K562 (cell line): ENCODE results near the gene EP300. TPM values are rescaled to one million over a fixed set of nuclear protein-coding genes. Genes with fewer than 3 reads are reported as not detected.

Source experiments
- ADNP ChIP-seq: fragments of 200-800 bp; sonication (Bioruptor generic); IDR thresholded peaks from 2 replicates; pipeline ENCODE4 v1.6.1; 2016; ENCODE audit warnings: missing genetic modification characterization, missing compliant biosample characterization
- EGR1 ChIP-seq: fragments of 450-650 bp; conservative IDR thresholded peaks from 2 replicates; pipeline ENCODE4 v1.6.1; 2017; ENCODE audit warnings: mild to moderate bottlenecking
- FOXK2 ChIP-seq, 2 experiments: fragments of 450-650 bp; IDR thresholded peaks in 1 of 2; conservative IDR thresholded peaks in 1 of 2; 2 replicates each; pipeline ENCODE4 v1.6.1; 2016; ENCODE audit warnings: low read depth in 2 of 2, mild to moderate bottlenecking in 1 of 2
- GATAD2B ChIP-seq: fragments of 450-650 bp; IDR thresholded peaks from 2 replicates; pipeline ENCODE4 v1.6.1; 2017; ENCODE audit warnings: mild to moderate bottlenecking, borderline replicate concordance
- GMEB1 ChIP-seq: fragments of 250-450 bp; sonication (Bioruptor Pico); IDR thresholded peaks from 2 replicates; pipeline ENCODE4 v1.4.0; 2020; ENCODE audit warnings: mild to moderate bottlenecking
- GTF2B ChIP-seq: IDR thresholded peaks from 2 replicates; pipeline ENCODE4 v1.6.1; 2011; ENCODE audit not compliant: insufficient read length; ENCODE audit errors: extremely low read depth
- HOXB6 ChIP-seq: fragments of 250-450 bp; sonication (Bioruptor Pico); IDR thresholded peaks from 2 replicates; pipeline ENCODE4 v1.5.1; 2022; ENCODE audit warnings: mild to moderate bottlenecking, borderline replicate concordance
- ID3 ChIP-seq, 2 experiments: fragments of 250-450 bp in 1 of 2; fragments of 450-650 bp in 1 of 2; sonication (Bioruptor Pico) in 1 of 2; IDR thresholded peaks; 2 replicates each; pipeline versions ENCODE4 v1.6.1 to v1.8.0; 2016 to 2021; ENCODE audit warnings: mild to moderate bottlenecking in 2 of 2, moderate library complexity in 2 of 2, missing compliant biosample characterization in 1 of 2, missing genetic modification characterization in 1 of 2
- MEF2A ChIP-seq: IDR thresholded peaks from 2 replicates; pipeline ENCODE4 v1.6.1; 2011; ENCODE audit warnings: low read depth, mild to moderate bottlenecking, low read length, moderate library complexity; ENCODE audit not compliant: control insufficient read depth
- MEF2D ChIP-seq: conservative IDR thresholded peaks from 2 replicates; pipeline ENCODE4 v1.6.1; 2016; ENCODE audit warnings: low read depth, missing genetic modification characterization, missing compliant biosample characterization
- PKNOX1 ChIP-seq: fragments of 450-650 bp; IDR thresholded peaks from 2 replicates; pipeline ENCODE4 v1.6.1; 2016
- POLR2G ChIP-seq: fragments of 200-400 bp; formaldehyde crosslinking; IDR thresholded peaks from 2 replicates; pipeline ENCODE4 v1.6.1; 2017; ENCODE audit warnings: low read depth, mild to moderate bottlenecking, antibody characterized with exemption, low read length, moderate library complexity
- RAD51 ChIP-seq: fragments of 450-650 bp; IDR thresholded peaks from 2 replicates; pipeline ENCODE4 v1.7.1; 2016; ENCODE audit warnings: low read depth, mild to moderate bottlenecking, borderline replicate concordance
- SETDB1 ChIP-seq: IDR thresholded peaks from one replicate; pipeline ENCODE4 v1.6.1; 2012; ENCODE audit warnings: low read length, control low read depth, inconsistent platforms
- SPI1 ChIP-seq: IDR thresholded peaks from 2 replicates; pipeline ENCODE4 v1.6.1; 2011; ENCODE audit warnings: low read depth, low read length, control low read depth, borderline replicate concordance
- TSC22D4 ChIP-seq: fragments of 450-650 bp; IDR thresholded peaks from 2 replicates; pipeline ENCODE4 v1.6.1; 2016; ENCODE audit warnings: missing genetic modification characterization, missing biosample characterization, control low read depth
- ZBTB49 ChIP-seq: sonication (generic); formaldehyde crosslinking; IDR thresholded peaks from 2 replicates; pipeline ENCODE4 v1.8.0; 2022; ENCODE audit warnings: missing genetic modification reagents, mild to moderate bottlenecking, borderline replicate concordance
- ZNF175 ChIP-seq: fragments of 200-800 bp; sonication (Bioruptor generic); IDR thresholded peaks from 2 replicates; pipeline ENCODE4 v1.6.1; 2016; ENCODE audit warnings: low read depth, mild to moderate bottlenecking, missing genetic modification characterization, missing compliant biosample characterization
- ZNF232 ChIP-seq: sonication (generic); formaldehyde crosslinking; IDR thresholded peaks from 2 replicates; pipeline ENCODE4 v1.8.0; 2022; ENCODE audit warnings: mild to moderate bottlenecking, missing genetic modification reagents
- ZNF253 ChIP-seq: fragments of 250-450 bp; sonication (Bioruptor Pico); conservative IDR thresholded peaks from 2 replicates; pipeline ENCODE4 v1.6.1; 2021; ENCODE audit warnings: mild to moderate bottlenecking
- ZNF311 ChIP-seq: fragments of 250-450 bp; sonication (Bioruptor Pico); IDR thresholded peaks from 2 replicates; pipeline ENCODE4 v1.4.0; 2020; ENCODE audit warnings: mild to moderate bottlenecking, moderate library complexity
- ZNF347 ChIP-seq: fragments of 450-650 bp; formaldehyde crosslinking; IDR thresholded peaks from 2 replicates; pipeline ENCODE4 v1.4.0; 2020; ENCODE audit warnings: low read depth, mild to moderate bottlenecking, moderate library complexity
- polyA plus RNA-seq, 8 experiments: library from polyadenylated mRNA; depleted of rRNA in 4 of 8; stranded (reverse) in 5 of 8; unstranded in 3 of 8; fragments of >200 nt; fragmentation: Nextera tagmentation in 2 of 8; fragmentation: Illumina TruSeq in 1 of 8; extraction: Ambion mirVana in 2 of 8; extraction: Trizol in 1 of 8; gene quantifications; 2 replicates each; pipeline versions ENCODE4 v1.2.1 to v1.2.3, GENCODE V29; 2011 to 2014; ENCODE audit warnings: inconsistent platforms in 1 of 8, missing spikeins in 1 of 8
- total RNA-seq, 7 experiments: library from RNA; depleted of rRNA in 6 of 7; stranded (reverse); fragments of >200 nt in 6 of 7; fragmentation: Illumina TruSeq in 2 of 7; extraction: Trizol in 2 of 7; gene quantifications; 2 replicates each; pipeline versions ENCODE4 v1.2.1 to v1.2.3, GENCODE V29; 2011 to 2021; ENCODE audit warnings: low replicate concordance in 1 of 7

The EP300 gene
- total and polyA plus RNA-seq, 9 of the 15 experiments (the other 6 are each of a cell fraction or from before 2014, with no cell fraction given) = 2.2 to 28.6 (median 10.9) TPM

GRCh38 chr22:41217553-41218157, 125.3 kb downstream of the EP300 start (continued):
- TF ChIP-seq GMEB1 (no peak), ZNF311 (no peak), POLR2G (no peak), ID3 (CRISPR knock-in tag; IDR thresholded peaks at IDR 0.05) (no peak), ID3 (tag; IDR thresholded peaks at IDR 0.05) (no peak), EGR1 (no peak), ZNF232 (CRISPR knock-in tag) (no peak), HOXB6 (CRISPR knock-in tag) (no peak), RAD51 (no peak), GATAD2B (no peak), GTF2B (no peak), FOXK2 (conservative IDR thresholded peaks at IDR 0.05 in 1 of 2, IDR thresholded peaks at IDR 0.05 in 1 of 2; ENCODE audit: low read depth in 2 of 2) (no peak), MEF2D (tag) (no peak), ZNF347 (CRISPR knock-in tag) (no peak), ZNF175 (CRISPR knock-in tag) (no peak; the same call in 1 of the 2 replicates), PKNOX1 (0 out of 2 replicates have a peak, but pooled peaks have one; percentile 26), SPI1 (peak; percentile 67; the same call in 1 of the 2 replicates), ZNF253 (no peak), SETDB1 (no peak), MEF2A (no peak), ZBTB49 (CRISPR knock-in tag) (no peak), ADNP (tag) (no peak), TSC22D4 (tag) (no peak)
